ENCODE measurements around the gene PTPRN2.

PTPRN2 gene

DNA sequence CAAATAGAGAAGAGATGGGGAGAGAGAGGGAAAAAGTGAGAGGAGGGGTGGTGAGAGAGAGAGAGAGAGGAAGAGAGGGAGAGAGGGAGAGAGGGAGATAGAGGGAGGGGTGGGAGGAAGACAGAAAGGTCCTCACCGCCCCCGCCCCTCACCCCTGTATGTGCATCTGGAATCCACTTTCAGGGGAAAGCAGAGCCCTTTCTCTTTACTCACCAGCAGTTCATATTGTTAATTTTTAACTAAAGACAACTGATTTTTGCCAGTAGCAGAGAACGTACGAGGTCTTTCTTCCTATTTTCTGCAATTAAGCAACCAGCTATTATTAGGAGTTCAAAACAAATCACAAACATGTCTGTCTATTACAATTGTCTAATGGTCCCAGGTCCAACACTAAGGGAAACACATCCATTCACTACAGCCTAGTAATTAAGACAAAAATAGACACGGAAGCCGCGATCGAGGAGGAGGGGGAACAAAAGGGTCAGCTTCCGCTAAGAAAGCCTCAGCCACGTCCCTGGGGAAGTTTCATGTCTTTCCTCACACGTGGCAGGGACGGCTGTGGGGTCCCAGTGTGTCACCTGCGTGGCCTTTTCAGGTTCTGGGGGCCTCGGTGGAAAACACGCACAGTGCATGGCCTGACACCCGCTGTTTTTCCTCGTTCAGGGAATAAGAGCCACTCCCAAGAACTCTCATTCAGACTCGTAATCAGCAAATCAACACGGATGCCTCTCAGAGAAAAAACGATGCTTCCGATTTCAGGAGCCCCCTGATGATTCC is 572.0 kb downstream of the PTPRN2 start:
- no peak overlapping the region for H3K27ac Mint-ChIP-seq
- H3K36me3 Mint-ChIP-seq (ENCODE audit: low read depth): no peaks in the 10 kb centered on the region
- no peak overlapping the region for H3K4me3 Mint-ChIP-seq
- peaks cover 13% of the 10 kb centered on the region for H3K4me1 Mint-ChIP-seq (ENCODE audit: low read depth)
- H3K27me3 Mint-ChIP-seq: no peaks in the 10 kb centered on the region
- H3K9me3 Mint-ChIP-seq: no peaks in the 10 kb centered on the region

DNA sequence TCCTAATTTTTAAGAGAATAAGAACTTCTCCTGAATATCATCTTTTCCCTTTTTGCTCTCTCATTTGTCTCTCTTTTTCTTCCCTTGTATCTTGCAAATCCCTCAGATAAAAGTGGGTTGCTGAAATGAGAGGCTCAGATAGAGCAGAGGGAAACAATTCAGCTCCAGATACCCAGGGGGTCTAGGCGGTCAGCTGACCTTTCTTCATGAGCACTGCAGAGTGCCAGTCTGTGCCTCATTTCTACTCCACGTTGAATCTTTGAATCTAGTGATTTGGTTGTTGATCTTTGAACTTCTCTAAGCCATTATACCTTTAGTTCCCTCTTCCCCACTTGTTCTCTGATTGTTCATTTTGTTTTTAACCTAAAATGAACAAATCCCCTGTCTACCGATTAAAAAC is 572.6 kb downstream of the PTPRN2 start:
- H3K9me3 Mint-ChIP-seq: no peaks in the 10 kb centered on the region
- no peaks in the 10 kb centered on the region for H3K36me3 Mint-ChIP-seq (ENCODE audit: low read depth)
- no peak overlapping the region for H3K4me3 Mint-ChIP-seq
- no peaks in the 10 kb centered on the region for H3K27me3 Mint-ChIP-seq
- H3K27ac Mint-ChIP-seq: no peak overlapping the region
- peaks cover 13% of the 10 kb centered on the region for H3K4me1 Mint-ChIP-seq (ENCODE audit: low read depth)

DNA sequence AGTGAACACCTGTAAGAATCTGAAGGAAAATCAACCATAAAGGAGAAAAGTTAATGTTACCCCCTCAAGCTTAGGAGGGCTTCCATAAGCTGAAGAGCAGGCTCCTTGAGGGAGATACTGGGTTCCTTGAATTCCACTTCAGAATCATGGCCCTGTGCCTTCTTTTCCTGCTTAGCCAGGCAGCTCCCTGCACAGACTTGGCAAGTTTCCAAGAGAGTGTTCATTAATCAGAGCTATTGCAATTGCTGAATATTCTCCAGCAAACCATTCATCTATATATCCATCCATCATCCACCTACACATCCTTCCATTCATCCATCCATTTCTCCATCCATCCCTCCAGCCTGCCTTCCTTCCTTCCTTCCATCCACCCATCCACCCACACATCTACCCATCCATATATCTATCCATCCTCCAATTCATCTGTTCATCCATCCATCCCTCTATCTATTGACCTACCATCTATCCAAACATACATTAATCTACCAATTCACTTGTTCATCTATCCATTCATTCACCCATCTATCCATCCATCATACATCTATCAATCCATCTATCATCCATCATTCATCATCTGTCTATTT is 574.4 kb downstream of the PTPRN2 start:
- H3K36me3 Mint-ChIP-seq (ENCODE audit: low read depth): no peaks in the 10 kb centered on the region
- H3K4me3 Mint-ChIP-seq: no peak overlapping the region
- peaks cover 13% of the 10 kb centered on the region for H3K4me1 Mint-ChIP-seq (ENCODE audit: low read depth)
- H3K27ac Mint-ChIP-seq: no peak overlapping the region
- H3K9me3 Mint-ChIP-seq: no peaks in the 10 kb centered on the region
- no peaks in the 10 kb centered on the region for H3K27me3 Mint-ChIP-seq

DNA sequence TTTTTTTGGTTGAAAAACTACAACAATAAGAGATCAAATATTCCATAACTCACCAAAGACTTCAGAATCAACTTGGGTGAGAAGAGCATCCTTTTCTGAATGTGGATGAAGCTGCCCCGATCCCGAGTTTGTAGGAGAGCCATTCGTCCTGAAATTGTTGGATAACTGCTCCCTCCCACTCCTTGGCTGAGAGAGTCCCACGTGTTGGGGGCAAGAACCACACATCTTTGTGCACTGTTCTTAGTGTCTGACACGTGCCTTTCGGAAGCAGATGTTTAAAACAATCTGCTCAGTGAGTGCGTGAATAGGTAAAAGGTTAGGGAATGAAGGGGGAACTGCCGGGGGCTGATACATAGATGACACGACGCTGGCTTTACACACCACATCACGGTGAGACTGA is 575.7 kb downstream of the PTPRN2 start:
- Mint-ChIP-seq H3K4me3 (no peak overlapping the region), H3K4me1 (ENCODE audit: low read depth) (peaks cover 13% of the 10 kb centered on the region), H3K27me3 (no peaks in the 10 kb centered on the region), H3K27ac (no peak overlapping the region), H3K36me3 (ENCODE audit: low read depth) (no peaks in the 10 kb centered on the region), H3K9me3 (no peaks in the 10 kb centered on the region)

DNA sequence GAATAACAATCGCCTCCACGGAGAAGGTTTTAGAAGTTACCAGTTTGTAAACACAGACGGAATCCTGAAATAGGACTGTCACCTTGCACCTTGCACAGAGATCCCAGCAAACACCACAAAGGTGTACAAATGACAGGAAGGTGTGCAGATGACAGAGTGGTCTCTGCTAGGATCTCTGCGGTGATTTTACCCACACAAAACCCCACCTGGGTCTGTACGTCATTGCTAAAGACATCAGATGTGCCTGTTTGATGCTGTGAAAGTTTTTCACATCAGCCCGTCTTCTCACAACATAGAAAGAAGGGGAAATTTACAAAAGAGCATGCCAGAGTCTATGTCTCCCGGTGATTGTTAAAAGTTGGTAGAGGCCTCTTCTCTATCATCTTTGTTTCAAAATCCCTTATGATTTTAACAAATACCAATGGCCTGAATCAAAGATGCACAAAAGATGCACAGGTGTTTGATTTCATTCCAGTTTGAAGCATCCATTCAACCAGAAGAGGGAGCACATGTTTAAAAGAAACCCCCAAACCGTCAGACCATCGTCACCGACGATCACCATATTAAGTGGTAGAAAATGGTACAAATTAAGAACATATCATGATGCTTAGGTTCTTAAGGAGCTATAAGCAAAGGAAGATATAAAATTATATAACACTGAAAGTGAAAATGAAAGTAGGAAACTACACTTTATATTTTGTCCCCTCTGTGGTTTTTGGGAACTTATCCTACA is 576.5 kb downstream of the PTPRN2 start:
- Mint-ChIP-seq H3K4me3 (no peak overlapping the region), H3K4me1 (ENCODE audit: low read depth) (peaks cover 13% of the 10 kb centered on the region), H3K9me3 (no peaks in the 10 kb centered on the region), H3K27me3 (no peaks in the 10 kb centered on the region), H3K27ac (no peak overlapping the region), H3K36me3 (ENCODE audit: low read depth) (no peaks in the 10 kb centered on the region)

DNA sequence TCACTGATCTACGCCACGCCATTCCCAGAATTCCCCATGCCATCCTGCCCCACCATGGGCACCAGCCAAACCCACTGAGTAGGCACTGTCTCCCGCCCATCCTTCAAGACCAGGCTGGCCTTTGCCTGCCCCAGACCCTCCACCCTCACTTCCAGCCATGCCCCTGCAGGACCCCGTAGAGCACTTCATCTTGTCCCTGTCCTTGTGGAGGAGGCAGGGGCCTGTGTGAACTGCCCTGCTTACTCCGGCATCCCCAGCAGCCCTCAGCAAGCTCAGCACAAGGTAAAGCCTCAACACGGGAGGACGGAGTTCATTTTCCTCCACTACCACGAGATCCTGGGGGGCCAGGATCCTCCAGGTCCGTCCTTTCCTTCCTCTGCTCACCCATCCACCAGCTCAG is 577.7 kb downstream of the PTPRN2 start:
- no peak overlapping the region for H3K27ac Mint-ChIP-seq
- H3K36me3 Mint-ChIP-seq (ENCODE audit: low read depth): no peaks in the 10 kb centered on the region
- peaks cover 13% of the 10 kb centered on the region for H3K4me1 Mint-ChIP-seq (ENCODE audit: low read depth)
- no peaks in the 10 kb centered on the region for H3K27me3 Mint-ChIP-seq
- no peaks in the 10 kb centered on the region for H3K9me3 Mint-ChIP-seq
- no peak overlapping the region for H3K4me3 Mint-ChIP-seq

DNA sequence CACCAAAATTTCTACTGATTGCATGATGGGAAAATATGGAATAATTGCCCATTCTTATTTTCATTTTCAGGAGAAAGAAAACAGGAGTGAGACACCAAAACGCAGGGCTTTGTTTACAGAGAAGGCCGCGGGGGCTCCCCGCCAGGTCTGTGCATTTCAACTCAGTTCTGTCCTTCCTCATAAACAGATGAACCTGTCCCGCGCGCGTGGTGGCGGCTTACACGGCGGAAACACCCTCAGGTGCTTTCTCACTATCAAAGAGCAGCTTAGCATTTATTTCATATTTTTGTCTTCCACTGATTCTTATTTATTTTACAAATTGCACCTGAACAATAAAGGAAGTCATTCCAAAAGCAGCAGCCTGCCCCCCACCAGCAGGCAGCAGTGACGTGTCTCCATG is 579.4 kb downstream of the PTPRN2 start:
- Mint-ChIP-seq H3K4me1 (ENCODE audit: low read depth) (peaks cover 13% of the 10 kb centered on the region), H3K36me3 (ENCODE audit: low read depth) (no peaks in the 10 kb centered on the region), H3K4me3 (no peak overlapping the region), H3K9me3 (no peaks in the 10 kb centered on the region), H3K27me3 (no peaks in the 10 kb centered on the region), H3K27ac (no peak overlapping the region)

DNA sequence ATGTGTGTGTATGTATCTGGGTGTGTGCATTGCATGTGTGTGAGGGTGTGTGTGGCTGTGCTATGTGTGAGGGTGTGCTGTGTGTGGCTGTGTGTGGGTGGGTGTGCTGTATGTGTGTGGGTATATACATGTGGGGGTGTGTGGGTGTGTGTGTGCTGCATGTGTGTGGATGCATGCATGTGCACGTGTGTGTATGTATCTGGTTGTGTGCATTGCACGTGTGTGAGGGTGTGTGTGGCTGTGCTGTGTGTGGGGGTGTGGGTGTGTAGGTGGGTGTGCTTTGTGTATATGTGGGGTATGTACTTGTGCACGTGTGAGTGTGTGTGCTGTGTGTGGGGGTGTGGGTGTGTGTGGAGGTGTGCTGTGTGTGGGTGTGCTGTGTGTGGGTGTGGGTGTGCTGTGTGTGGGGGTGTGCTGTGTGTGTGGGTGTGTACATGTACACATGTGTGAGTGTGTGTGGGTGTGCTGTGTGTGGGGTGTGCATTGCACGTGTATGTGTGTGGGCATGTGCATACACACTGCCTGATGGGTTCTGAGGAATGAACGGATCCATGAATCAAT is 579.8 kb downstream of the PTPRN2 start:
- H3K4me1 Mint-ChIP-seq (ENCODE audit: low read depth): peaks cover 13% of the 10 kb centered on the region
- no peaks in the 10 kb centered on the region for H3K27me3 Mint-ChIP-seq
- no peak overlapping the region for H3K4me3 Mint-ChIP-seq
- no peaks in the 10 kb centered on the region for H3K36me3 Mint-ChIP-seq (ENCODE audit: low read depth)
- no peak overlapping the region for H3K27ac Mint-ChIP-seq
- no peaks in the 10 kb centered on the region for H3K9me3 Mint-ChIP-seq

DNA sequence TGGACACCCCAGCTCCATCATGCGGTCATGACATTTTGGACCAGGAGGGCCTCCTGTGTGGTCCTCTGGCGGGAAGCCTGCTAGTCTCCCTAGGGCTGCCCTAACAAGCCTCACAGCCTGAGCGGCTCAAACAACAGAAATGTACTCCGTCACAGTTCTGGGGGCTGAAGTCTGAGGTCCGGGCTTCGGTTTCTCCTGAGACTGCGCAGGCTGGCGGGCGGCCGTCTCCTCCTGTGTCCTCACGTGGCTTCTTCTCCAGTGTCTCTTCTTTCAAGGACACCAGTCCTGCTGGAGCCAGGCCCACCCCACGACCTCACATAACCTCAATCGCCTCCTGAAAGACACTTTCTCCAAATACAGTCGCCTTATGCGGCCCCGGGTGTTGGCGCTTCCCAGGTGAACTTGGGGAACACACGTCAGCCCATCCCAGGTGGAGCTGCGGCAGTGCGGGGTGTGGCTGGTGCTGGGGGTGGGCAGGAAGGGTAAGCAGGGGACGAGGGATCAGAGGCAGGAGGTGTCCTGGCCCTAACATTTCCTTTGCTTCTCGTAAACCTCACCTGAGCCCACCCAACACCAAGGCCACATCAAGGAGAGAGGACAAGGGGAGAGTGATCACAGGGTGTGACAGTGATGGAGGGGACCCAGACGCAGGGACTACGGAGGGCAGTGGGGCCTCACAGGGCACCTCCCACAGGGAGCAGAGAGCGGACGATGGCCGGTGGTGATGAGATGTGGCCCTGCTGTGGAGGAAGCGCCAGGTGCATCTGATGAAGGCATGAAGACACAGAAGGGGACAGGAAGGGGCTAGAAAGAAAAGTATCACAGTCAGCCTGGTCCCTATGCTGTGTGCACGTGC is 580.6 kb downstream of the PTPRN2 start:
- H3K4me1 Mint-ChIP-seq (ENCODE audit: low read depth): peaks cover 13% of the 10 kb centered on the region
- H3K27ac Mint-ChIP-seq: no peak overlapping the region
- no peak overlapping the region for H3K4me3 Mint-ChIP-seq
- H3K36me3 Mint-ChIP-seq (ENCODE audit: low read depth): no peaks in the 10 kb centered on the region
- H3K9me3 Mint-ChIP-seq: no peaks in the 10 kb centered on the region
- H3K27me3 Mint-ChIP-seq: no peaks in the 10 kb centered on the region

DNA sequence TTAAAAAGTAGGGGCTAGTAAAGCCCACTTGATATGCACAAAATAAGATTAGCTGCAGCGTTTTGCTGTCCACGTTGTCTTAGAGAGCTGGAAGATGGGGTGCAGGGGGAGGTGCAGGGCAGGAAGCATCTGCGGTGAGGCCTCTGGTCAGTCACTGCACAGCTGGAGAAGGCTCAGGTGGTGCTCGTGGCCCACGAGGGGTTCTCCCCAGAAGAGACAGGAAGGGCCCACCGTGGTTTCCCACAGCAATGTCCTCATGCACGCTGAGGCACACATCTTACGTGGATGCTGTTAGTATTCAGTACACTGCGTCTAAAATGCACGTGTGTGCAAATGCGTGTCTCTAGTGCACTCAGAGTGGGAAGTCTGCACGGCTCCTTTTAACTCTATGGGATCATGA is 582.1 kb downstream of the PTPRN2 start:
- Mint-ChIP-seq H3K27ac (no peak overlapping the region), H3K9me3 (no peaks in the 10 kb centered on the region), H3K27me3 (no peaks in the 10 kb centered on the region), H3K4me1 (ENCODE audit: low read depth) (no peaks in the 10 kb centered on the region), H3K36me3 (ENCODE audit: low read depth) (no peaks in the 10 kb centered on the region), H3K4me3 (no peak overlapping the region)

DNA sequence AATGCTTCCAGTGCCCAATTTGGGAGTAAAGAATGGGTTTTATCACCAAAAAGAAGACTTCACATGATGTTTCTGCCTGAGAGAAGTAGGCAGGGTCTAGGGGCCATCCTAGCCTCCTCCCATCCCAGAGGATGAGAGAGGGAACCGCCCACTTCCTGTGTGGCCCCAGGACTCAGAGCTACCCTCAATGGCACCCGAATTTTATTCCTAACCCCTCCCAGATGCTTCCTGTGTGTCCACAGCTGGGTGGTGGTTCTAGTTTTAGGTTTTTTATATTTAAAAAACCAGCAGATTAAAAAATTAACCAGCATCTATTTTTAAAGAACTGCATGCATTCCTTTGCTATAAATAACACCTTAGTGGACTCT is 583.5 kb downstream of the PTPRN2 start:
- Mint-ChIP-seq H3K4me1 (ENCODE audit: low read depth) (no peaks in the 10 kb centered on the region), H3K4me3 (no peak overlapping the region), H3K27me3 (no peaks in the 10 kb centered on the region), H3K27ac (no peak overlapping the region), H3K9me3 (no peaks in the 10 kb centered on the region), H3K36me3 (ENCODE audit: low read depth) (no peaks in the 10 kb centered on the region)

DNA sequence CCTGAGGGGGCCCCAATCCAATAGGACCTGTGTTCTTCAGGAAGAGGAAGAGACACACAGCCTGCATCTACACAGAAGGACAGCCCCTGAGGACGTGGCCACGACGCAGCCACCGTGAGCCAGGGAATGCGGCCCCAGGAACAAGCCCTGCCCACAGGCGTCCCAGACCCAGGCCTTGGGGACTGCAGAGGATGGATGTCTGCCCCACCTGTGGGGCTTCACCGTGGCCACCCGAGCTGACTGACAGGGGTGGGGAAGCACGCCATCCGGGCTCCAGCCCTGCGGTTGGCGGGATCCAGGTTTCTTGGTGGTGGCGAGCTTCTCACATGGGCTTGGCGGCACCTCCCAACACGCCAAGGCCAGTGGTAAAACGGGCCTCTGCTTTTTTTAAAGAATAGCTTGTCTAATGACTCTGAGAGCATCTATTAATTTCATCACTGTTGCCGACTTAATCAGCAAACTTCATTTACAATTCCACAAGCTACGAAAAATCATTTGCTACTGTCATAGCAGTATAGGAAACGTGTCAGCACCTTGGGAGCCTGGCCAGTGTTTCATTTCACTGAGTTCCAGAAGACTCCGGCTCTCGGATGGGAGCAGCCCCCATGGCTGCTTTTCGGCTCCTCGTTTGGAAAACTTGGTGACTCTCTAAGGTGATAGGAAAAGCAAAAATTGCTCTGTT is 584.0 kb downstream of the PTPRN2 start:
- Mint-ChIP-seq H3K9me3 (no peaks in the 10 kb centered on the region), H3K4me3 (no peak overlapping the region), H3K4me1 (ENCODE audit: low read depth) (no peaks in the 10 kb centered on the region), H3K27ac (no peak overlapping the region), H3K36me3 (ENCODE audit: low read depth) (no peaks in the 10 kb centered on the region), H3K27me3 (no peaks in the 10 kb centered on the region)

DNA sequence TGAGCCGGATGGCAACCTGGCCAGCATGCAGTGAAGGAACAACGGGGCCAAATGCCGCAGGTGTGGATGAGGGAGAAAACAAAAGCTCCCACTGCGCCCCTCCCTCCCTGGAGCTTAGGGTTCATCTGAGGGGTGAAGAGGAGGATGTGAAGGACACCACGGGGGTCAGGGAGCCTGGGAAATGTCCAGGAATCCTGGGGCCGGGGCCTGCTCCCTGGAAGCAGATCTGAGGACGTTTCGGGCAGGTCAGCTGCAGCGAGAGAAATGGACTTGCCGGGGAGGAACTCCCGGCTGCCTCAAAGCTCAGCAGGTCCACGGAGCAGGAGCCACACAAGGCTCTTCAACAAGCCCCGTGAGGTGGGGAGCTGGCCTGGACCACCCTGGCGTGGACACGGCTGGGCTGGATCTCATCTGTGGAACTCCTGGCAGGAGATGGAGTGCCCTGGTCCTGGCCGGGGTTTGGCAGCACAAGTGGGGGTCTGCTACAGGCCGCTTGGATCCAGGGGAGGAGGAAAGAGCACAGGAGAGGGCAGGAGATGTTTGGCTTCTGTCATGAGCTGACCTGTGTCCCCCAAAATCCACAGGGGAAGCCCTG is 585.0 kb downstream of the PTPRN2 start:
- Mint-ChIP-seq H3K4me3 (no peak overlapping the region), H3K4me1 (ENCODE audit: low read depth) (no peaks in the 10 kb centered on the region), H3K36me3 (ENCODE audit: low read depth) (no peaks in the 10 kb centered on the region), H3K27me3 (no peaks in the 10 kb centered on the region), H3K27ac (no peak overlapping the region), H3K9me3 (no peaks in the 10 kb centered on the region)
